AG04450 (cell line): Measurements from ENCODE around the gene MYL7. TPM values are rescaled to one million over a fixed set of nuclear protein-coding genes. Genes with fewer than 3 reads are reported as not detected.
A peak's percentile ranks its signal among the peaks of the same experiment; 100 is the strongest.

Experiments used
- CTCF ChIA-PET: fragments of 300-600, 350-600 bp; formaldehyde crosslinking; extraction: SDS; loops from one replicate; lab custom pipeline; 2022; ENCODE audit warnings: antibody characterized with exemption, inconsistent platforms; lab: Charles Lee
- POLR2A ChIA-PET: fragments of 350-600 bp; formaldehyde crosslinking; extraction: SDS; loops from one replicate; lab custom pipeline; 2021; ENCODE audit warnings: antibody characterized with exemption, inconsistent platforms; lab: Yijun Ruan, JAX
- DNase-seq: peaks from one replicate; pipeline ENCODE4 v3.0.0-alpha.2; 2011; ENCODE audit warnings: low read depth, low spot score
- H3K27ac ChIP-seq: one replicate; pipeline ENCODE4 v1.5.1; 2012; ENCODE audit warnings: low read depth, low read length, control low read depth
- H3K27me3 ChIP-seq: one replicate; pipeline ENCODE4 v1.6.0; 2012; ENCODE audit warnings: low read length; ENCODE audit not compliant: control insufficient read depth, insufficient read depth
- H3K4me3 ChIP-seq: 2 replicates; pipeline ENCODE4 v1.5.1; 2011; ENCODE audit warnings: mild to moderate bottlenecking, low read depth, low read length, control low read depth
- H3K9me3 ChIP-seq: 2 replicates; pipeline ENCODE4 v1.5.1; 2012; ENCODE audit warnings: low read length; ENCODE audit not compliant: control insufficient read depth, insufficient read depth
- polyA plus RNA-seq: library from polyadenylated mRNA; depleted of rRNA; stranded (reverse); fragments of >200 nt; gene quantifications from 2 replicates; pipeline ENCODE4 v1.2.3, GENCODE V29; 2011
- TF ChIP-seq, protein P1 (sequence below): IDR thresholded peaks from 2 replicates; pipeline ENCODE4 v1.5.1; 2011; ENCODE audit warnings: low read depth, low read length, control low read depth, inconsistent platforms

Gene MYL7
- polyA plus RNA-seq, 1 experiment = not detected

- DNase-seq = peak; percentile 85
- ChIA-PET CTCF (interaction anchor here (1.6 to 2.4 kb wide), 2 partner anchors 37 to 72 kb away, joined by 4 to 10 read pairs; no protein-coding TSS in a partner anchor), POLR2A (interaction anchor here (0.5 to 1.3 kb wide), 7 partner anchors 12 to 77 kb away, joined by 3 to 5 read pairs (median 3); partner anchors contain the start of gene YKT6)
- Histone ChIP-seq H3K27ac (peak within 1 kb of the TSS; percentile 47), H3K9me3 (peaks cover 11% of the 10 kb centered on the region), H3K4me3 (peak within 1 kb of the TSS; percentile 77), H3K27me3 (no peaks in the 10 kb centered on the region)
- TF ChIP-seq, protein P1, sequence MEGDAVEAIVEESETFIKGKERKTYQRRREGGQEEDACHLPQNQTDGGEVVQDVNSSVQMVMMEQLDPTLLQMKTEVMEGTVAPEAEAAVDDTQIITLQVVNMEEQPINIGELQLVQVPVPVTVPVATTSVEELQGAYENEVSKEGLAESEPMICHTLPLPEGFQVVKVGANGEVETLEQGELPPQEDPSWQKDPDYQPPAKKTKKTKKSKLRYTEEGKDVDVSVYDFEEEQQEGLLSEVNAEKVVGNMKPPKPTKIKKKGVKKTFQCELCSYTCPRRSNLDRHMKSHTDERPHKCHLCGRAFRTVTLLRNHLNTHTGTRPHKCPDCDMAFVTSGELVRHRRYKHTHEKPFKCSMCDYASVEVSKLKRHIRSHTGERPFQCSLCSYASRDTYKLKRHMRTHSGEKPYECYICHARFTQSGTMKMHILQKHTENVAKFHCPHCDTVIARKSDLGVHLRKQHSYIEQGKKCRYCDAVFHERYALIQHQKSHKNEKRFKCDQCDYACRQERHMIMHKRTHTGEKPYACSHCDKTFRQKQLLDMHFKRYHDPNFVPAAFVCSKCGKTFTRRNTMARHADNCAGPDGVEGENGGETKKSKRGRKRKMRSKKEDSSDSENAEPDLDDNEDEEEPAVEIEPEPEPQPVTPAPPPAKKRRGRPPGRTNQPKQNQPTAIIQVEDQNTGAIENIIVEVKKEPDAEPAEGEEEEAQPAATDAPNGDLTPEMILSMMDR = no peak
Observed at GRCh38 chr7:44123190-44124003, 17.7 kb downstream of the MYL7 start, which contains the start of gene POLD2. TSS of gene POLD2 (minus strand) at chr7:44123548. CDS start at chr7:44122053, 1,495 bp downstream.

GRCh38 chr7:44122529-44122928 is 18.6 kb downstream of the MYL7 start:
- ChIA-PET POLR2A (interaction anchor here (0.5 to 1.3 kb wide), 8 partner anchors 11 to 78 kb away, joined by 3 to 5 read pairs (median 3); partner anchors contain the start of gene YKT6), CTCF (interaction anchor here (0.9 to 2.4 kb wide), 3 partner anchors 36 to 73 kb away, joined by 4 to 10 read pairs (median 6); no protein-coding TSS in a partner anchor)
- H3K27me3 ChIP-seq = no peaks in the 10 kb centered on the region
- peaks cover 3% of the 10 kb centered on the region; the same call in 1 of the 2 replicates for H3K9me3 ChIP-seq
- no peak overlapping the region for H3K27ac ChIP-seq
- no peak for DNase-seq
- TF ChIP-seq, protein P1 = no peak
- H3K4me3 ChIP-seq = peak overlapping the region; percentile 77

DNA sequence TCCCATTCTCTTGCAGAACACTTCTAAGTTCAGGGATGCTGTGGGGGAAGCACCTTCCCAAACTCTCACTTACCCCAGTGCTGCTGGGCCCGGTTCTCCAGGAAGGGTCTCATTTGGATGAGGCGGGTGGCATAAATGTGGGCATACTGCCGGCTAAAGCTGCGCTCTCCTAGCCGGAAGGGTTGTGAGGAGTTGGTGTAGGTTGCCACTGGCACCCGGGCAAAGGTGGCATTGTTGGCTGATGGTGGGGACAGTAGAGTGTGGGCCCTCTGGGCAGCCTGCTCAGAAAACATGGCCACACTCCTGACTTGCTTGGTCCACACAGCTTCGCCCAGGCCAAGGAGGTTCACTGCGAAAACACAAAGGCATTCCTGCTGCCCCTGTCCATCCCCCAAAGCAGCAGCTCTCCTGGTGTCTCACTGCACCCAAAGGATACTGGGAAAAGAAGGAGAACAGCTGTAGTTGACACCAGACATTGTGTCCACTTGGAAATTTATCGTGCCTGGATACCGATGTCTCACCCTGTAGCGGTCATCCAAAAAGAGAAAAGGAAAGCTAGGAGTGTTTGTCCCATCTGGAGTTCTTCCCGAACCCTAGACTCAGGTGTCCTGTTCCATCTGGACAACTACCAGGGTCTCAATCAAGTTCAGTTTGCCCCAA is 19.2 kb downstream of the MYL7 start:
- DNase-seq = no peak
- TF ChIP-seq, protein P1 = no peak
- H3K9me3 ChIP-seq = no peaks in the 10 kb centered on the region
- ChIA-PET CTCF (interaction anchor here (0.9 to 2.4 kb wide), 2 partner anchors 49 to 74 kb away, joined by 6 to 10 read pairs; no protein-coding TSS in a partner anchor), POLR2A (interaction anchor here (1.0 kb wide), 1 partner anchor 34 kb away, joined by 3 read pairs; no protein-coding TSS in a partner anchor)
- no peak overlapping the region for H3K27ac ChIP-seq
- no peaks in the 10 kb centered on the region for H3K27me3 ChIP-seq
- H3K4me3 ChIP-seq = no peak overlapping the region

GRCh38 chr7:44120395-44120794 is 20.7 kb downstream of the MYL7 start:
- ChIA-PET CTCF (interaction anchor here (0.9 kb wide), 1 partner anchor 10 kb away, joined by 3 read pairs; no protein-coding TSS in a partner anchor), POLR2A (no interaction called here)
- Histone ChIP-seq H3K27me3 (no peaks in the 10 kb centered on the region), H3K4me3 (no peak overlapping the region), H3K9me3 (no peaks in the 10 kb centered on the region), H3K27ac (no peak overlapping the region)
- TF ChIP-seq, protein P1 = no peak
- no peak for DNase-seq
